GF-D8 (cell line): ENCODE data around the gene TMEM101.
"Not testable (repeated sequence)": the region's sequence is repeated elsewhere in the genome, so short reads cannot be mapped to it uniquely, and the experiment has no call there.

Experiments
- DNase-seq: peaks from one replicate; lab custom pipeline; 2025; lab: John Stamatoyannopoulos, UW

The TMEM101 gene

DNA sequence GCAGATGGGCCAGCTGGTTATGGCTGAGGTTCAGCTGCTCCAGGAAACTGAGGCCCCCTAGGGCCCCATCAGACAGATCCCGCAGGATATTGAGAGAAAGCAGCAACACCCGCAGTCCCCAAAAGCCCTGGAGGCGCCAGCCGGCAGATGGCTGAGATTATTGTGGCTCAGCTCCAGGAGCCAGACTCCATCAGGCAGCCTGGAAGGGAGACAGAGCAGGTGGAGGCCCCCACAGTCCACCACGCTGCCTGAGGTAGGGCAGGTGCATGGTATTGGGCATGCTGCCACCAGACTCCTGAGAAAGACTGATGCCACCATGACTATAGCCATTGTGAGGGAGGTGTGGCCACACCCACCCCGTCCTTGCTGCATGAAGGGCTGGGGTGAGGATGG is 9.5 kb upstream of the TMEM101 start:
- no peak for DNase-seq

- no peak for DNase-seq
Measured at GRCh38 chr17:44023545-44024270, 8.9 kb upstream of the TMEM101 start.

- no peak for DNase-seq
Measured at GRCh38 chr17:44022246-44022645, 7.5 kb upstream of the TMEM101 start.

DNA sequence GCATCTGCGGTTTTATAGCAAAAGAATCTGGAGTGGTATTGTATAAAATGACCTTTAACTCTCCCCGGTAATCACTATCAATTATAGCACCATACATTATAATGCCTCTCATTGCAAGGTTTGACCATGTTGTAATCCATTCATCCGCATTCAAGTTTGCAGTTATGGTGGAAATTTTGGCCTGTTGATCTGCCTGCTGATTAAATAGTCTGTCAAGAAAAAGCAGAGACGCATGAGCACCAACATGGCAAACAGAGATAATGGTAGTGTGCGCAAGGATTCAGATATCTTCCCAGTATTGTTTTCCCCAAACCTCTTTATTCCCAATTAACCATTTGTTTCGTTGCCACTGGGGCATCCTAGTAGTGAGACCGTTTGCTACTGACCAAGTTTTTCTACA is 6.5 kb upstream of the TMEM101 start:
- not testable (repeated sequence) for DNase-seq

- no peak for DNase-seq
Measured at GRCh38 chr17:44014133-44014436, 678 bp downstream of the TMEM101 start.

DNA sequence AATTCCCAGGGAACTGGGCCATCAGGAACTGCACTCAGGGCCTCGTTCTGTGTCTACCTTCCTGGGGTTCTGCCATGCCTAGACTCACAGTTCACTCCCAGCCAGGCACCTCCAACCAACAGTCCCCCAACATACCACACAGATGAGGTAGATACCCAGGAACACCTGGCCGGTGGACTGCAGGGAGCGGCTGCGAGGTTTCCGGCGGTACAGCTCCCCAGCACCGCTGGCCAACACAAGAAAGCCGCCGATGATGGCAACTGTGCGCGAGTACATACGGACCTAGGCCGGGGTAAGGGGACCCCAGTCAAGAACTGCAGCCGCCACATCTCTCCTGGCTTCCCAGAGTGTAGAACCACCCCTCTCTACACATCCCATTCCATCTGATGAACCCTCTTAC is 1.9 kb downstream of the TMEM101 start:
- DNase-seq: no peak

DNA sequence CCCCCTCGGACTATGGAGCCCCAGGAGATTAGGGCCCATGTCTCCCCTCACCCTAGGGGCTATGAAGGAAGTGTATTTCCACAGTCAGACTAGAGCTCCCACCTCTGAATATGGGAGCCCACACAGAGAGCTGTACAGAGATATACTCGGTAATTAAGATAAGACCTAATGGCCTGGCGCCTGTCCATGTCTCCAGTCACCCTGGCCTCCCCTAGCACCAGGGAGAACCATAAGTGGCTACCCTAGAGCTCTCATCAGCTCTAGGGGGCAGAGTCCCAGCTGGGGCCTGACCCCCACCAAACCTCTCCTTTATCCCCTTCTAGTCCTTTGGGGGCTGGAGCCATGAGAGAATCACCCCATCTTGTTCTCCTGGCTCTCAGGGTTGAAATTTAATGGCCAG is 2.4 kb downstream of the TMEM101 start:
- DNase-seq: no peak

GRCh38 chr17:44011876-44012275 is 2.9 kb downstream of the TMEM101 start:
- DNase-seq: no peak

- no peak for DNase-seq
Measured at GRCh38 chr17:44010966-44011647, 3.7 kb downstream of the TMEM101 start.

DNA sequence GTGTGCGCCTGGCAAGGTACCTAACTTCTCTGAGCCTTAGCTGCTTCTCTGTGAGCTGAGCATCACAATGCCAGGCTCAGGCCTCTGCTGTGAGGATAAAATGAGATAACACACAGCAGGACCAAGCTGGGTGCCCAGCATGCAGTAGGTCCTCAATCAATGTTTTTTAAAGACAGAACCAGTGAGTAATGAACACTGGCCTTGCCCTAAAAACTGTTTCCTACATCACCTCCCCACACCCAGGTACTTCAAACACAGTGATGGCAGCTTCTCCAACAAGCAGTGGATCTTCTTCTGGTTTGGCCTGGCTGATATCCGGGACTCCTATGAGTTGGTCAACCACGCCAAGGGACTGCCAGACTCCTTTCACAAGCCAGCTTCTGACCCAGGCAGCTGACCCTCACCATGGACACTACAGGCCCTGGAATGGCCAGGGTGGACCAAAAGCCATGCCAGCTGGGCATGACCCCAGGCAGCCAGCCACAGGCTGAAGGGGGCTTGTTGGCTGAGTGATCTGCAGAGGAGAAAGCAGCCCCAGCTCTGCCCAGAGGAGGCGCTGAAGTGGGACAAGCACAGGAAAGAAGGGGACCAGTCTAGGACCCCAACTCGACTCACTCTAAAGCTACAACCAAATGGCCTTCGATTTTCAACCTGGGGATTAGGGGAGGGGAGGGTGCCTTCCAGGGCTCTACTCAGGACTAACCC is 6.4 kb downstream of the TMEM101 start:
- DNase-seq: no peak

DNA sequence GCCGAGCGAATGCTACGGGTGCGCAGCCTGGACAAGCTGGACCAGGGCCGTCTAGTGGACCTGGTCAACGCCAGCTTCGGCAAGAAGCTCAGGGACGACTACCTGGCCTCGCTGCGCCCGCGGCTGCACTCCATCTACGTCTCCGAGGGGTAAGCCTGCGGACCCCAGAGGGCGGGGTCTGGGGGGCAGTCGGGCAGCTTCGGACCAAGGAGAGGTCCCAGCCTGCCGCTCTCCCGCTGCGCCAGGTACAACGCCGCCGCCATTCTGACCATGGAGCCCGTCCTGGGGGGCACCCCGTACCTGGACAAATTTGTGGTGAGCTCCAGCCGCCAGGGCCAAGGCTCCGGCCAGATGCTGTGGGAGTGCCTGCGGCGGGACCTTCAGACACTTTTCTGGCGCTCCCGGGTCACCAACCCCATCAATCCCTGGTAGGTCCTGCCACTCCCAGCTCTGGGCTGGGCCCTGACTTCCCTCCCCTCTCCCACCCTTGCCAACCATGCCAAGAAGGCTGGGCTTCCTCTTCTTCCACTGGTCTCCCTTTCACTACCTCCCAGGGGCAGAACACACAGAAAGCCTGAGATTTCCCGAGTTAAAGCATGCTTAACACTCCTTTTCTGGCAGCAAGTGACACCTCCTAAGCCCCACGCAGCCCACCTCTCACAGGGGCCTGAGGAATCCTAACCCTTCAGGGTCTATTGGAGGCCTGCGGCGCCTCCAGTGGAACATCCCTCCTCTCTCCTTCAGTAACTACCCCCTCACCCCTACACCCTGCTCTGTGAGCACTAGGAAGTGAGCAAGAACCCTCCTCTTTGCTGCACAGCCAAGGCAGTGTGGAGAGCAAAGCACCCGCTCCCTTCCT is 7.2 kb downstream of the TMEM101 start:
- no peak for DNase-seq

DNA sequence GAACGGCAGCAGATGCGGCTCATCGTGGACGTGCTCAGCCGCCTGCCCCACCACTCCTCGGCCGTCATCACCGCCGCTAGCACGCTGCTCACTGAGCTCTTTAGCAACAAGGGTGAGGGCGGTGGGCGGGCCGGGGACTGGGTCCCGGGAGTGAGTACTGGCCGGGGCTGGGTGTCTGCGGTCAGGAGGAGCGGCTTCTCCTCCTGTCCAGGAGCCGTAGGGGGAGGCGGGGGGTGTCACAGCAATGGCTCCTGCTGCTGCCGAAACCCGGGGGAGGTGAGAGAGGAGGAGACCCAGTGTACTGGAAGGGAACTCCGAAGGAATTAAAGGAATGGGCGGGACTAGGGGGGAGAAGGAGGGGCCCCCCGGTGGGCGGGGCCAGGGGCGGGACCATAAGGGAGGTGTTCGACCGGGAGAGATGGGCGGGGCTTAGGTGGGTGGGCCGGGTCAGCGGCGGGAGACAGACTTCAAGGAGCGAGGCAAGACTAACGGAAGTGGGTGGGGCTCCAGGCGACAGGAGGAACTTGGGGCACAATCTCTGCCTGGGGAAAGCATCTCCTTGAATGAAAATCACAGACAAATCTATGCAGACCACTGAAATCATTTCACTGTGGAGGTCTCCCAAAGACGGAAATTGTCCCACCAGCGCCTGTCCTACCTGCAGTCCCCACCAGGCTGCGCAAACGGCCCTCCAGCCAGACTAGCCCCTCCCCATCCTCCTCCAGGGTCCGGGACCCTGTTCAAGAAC is 8.0 kb downstream of the TMEM101 start:
- peak; percentile 83 for DNase-seq

DNA sequence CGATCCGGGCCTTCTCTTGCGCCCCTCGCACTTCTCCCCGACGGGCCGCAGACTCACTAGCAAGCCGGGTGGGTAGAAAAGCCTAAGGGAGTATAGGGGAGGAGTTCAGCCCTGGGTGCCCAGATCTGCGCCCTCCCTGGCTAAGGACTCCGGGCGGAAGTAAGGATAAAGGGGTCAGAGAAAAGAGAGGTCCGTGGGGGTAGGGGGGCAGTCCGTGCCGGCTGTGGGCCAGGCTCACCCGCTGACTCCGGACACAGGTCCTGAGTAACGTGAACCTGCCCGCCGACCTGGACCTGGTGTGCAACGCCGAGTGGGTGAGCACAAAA is 8.5 kb downstream of the TMEM101 start:
- no peak for DNase-seq

GRCh38 chr17:44005527-44006271 is 9.1 kb downstream of the TMEM101 start:
- DNase-seq: no peak

DNA sequence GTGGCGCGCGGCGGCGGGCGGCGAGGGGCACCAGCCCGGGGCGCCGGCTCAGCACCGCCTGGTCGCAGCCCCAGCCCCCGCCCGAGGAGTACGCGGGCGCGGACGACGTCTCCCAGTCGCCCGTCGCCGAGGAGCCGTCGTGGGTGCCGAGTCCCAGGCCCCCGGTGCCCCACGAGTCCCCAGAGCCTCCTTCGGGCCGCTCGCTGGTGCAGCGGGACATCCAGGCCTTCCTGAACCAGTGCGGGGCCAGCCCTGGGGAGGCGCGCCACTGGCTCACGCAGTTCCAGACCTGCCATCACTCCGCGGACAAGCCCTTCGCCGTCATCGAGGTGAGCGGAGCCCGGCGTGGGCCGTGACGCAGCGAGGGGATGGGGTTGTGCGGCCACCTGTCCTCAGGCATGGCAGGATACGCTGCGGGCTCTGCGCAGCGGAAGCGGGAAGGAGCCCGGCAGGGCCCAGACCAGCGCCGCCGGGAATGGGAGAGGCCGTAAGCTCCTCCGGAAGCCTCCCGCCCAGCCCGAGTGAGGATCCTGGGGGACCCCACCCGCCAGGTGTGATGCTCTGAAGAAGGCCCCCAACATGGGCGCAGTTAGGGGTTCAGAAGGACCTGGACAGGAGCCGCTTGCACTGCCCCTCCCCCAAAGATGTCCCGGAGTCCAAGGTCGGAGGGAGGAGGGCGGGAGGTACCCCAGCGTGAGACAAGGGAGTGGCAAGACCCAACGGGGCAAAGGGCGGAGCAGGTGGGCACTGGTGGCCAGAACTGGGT is 9.8 kb downstream of the TMEM101 start:
- no peak for DNase-seq

GRCh38 chr17:44004077-44004760 is 10.5 kb downstream of the TMEM101 start, which contains the start of gene NAGS:
NAGS (plus strand) TSS chr17:44004622; CDS start chr17:44004664, 42 bp downstream.
- DNase-seq: no peak

DNA sequence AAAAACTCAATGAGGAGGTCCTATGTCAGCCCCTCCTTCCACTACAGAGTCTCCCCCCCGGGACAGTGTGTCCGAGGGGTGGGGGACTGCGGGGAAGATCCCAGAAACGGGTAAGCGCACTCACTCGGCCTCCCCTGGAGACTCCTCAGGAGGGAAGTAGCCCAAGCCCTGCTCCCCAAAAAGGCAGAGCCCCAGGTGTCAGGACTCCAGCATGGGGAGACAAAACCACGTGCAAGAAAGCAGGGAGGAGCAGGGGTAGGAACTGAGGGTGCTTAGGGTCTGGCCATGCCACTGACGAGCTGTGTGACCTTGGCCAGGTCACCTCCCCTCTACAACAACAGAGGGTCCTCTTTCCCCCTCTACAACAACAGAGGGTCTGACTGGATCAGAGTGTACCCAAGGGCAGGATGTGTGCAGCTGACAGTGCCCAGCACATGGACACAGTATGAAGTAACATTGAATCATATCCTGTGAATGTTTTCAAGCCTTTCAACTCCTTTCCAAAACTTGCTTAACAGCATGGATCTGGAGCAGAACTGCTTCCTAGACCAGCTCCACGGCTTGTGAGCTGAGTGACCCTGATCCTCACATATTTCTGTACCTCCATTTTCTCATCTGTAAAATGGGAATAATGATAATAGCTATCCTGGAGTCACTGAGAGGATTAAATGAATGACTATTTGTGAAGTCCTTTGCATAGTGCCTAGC is 12.5 kb downstream of the TMEM101 start:
- DNase-seq: no peak

GRCh38 chr17:44001461-44001920 is 13.3 kb downstream of the TMEM101 start:
- DNase-seq: no peak
